Measurements from ENCODE around the gene CRTC3. TPM values are rescaled to one million over a fixed set of nuclear protein-coding genes. Genes with fewer than 3 reads are reported as not detected.
"Not testable (repeated sequence)": the region's sequence is repeated elsewhere in the genome, so short reads cannot be mapped to it uniquely, and the experiment has no call there.

CRTC3 gene
- total and polyA plus RNA-seq, 4 donors, result 5.1 to 16.8 (median 7.6) TPM

DNA sequence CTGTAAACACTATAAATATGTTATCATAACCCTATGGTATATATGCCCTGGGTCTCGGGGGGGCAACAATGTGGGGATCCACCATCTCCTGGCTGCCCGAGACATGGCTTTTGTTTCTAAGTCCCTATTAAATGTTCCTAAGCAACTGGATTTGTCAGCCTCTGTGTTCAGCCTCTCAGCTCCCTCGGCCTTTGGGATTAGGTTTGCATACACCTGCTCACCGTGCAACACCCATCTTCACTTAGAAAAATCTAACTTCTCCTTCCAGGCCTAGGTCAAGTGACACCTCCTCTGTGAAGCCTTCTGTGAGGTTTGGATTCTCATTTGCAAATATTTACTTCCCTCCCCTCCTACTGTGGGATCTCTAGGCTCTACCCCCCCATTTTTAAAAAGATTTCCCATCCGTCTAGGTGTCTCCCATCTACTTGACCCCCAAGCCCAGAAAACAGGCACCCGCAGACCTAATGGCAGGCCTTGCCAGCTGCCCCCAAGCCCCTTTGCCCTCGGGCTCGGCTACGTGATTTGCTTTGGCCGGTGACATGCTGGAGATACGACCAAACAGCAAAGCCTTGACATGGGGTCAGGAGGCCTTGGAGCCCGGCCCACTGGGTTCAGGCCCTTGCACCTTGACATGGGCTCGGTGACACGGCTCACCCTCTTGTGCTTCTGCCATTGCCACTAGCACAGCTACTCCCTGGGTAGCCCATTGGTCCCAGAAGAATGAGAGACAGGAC lies 121.4 kb downstream of the CRTC3 start:
- H3K27ac ChIP-seq (ENCODE audit: low read depth in 1 of 2, low read length in 2 of 2), result no peak overlapping the region

DNA sequence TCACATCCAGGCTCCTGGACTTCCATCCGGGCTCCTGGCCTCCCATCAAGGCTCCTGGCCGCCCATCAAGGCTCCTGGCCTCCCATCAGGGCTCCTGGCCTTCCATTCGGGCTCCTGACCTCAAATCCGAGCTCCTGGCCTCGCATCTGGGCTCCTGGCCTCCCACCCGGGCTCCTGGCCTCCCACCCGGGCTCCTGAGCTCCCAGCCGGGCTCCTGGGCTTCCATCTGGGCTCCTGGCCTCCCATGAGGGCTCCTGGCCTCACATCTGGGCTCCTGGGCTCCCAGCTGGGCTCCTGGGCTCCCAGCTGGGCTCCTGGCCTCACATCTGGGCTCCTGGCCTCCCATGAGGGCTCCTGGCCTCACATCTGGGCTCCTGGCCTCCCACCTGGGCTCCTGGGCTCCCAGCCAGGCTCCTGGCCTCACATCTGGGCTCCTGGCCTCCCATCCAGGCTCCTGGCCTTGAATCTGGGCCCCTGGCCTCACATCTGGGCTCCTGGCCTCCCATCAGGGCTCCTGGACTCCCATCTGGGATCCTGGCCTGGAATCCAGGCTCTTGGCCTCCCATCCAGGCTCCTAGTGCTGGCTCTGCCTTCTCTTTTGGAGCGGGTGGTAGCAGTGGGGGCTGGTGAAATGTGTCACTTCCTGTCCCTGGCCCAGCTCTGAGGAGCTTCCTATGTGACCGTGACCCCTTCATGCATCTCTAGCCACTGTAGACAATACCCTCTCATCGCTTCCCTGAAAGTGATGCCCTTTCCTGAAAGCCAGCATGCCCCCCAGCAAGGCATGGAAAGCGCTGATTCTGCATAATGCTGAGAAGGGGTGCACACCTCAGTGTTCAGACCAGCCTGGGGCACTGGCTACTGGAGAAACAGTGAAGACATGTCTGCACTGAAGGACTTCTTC lies 124.8 kb downstream of the CRTC3 start:
- Histone ChIP-seq H3K9me3 (ENCODE audit: control insufficient read depth in 4 of 4, low read length in 3 of 4) (no peaks in the 10 kb centered on the region), H3K27ac (ENCODE audit: low read depth in 1 of 2, low read length in 2 of 2) (peak overlapping the region in 1 of 2 donors; percentile 36), H3K27me3 (ENCODE audit: control insufficient read depth in 4 of 4, insufficient read depth in 4 of 4, low read length in 3 of 4) (no peaks in the 10 kb centered on the region), H3K9ac (ENCODE audit: low read depth in 1 of 2, low read length in 2 of 2) (no peak overlapping the region), H3K36me3 (ENCODE audit: control insufficient read depth in 4 of 4, insufficient read depth in 3 of 4, low read depth in 1 of 4, low read length in 3 of 4) (no peaks in the 10 kb centered on the region), H3K4me1 (ENCODE audit: control insufficient read depth in 4 of 4, insufficient read depth in 4 of 4, low read length in 3 of 4) (peaks cover 0 to 7% (median 1%) of the 10 kb centered on the region in 4 donors), H3K4me3 (ENCODE audit: low read depth in 1 of 3, low read length in 3 of 3) (no peak overlapping the region)
- no peak for TF ChIP-seq NR2F2 (IDR thresholded peaks at IDR 0.05)
- TF ChIP-seq RAD21 (IDR thresholded peaks at IDR 0.05), result no peak
- peak in 1 of 2 donors; percentile 16 for TF ChIP-seq GABPA (IDR thresholded peaks at IDR 0.05 in 1 of 2, conservative IDR thresholded peaks at IDR 0.05 in 1 of 2)
- no peak for DNase-seq (ENCODE audit: low spot score)
- 89% methylated on average over 12 of the region's 12 CpGs for WGBS

More for the DNA sequence above, 121.4 kb downstream of the CRTC3 start:
- H3K4me1 ChIP-seq (ENCODE audit: control insufficient read depth in 4 of 4, insufficient read depth in 4 of 4, low read length in 3 of 4), result peaks cover 0 to 10% (median 3%) of the 10 kb centered on the region in 4 donors
- H3K4me3 ChIP-seq (ENCODE audit: low read depth in 1 of 3, low read length in 3 of 3), result no peak overlapping the region
- no peak for DNase-seq (ENCODE audit: low spot score)
- WGBS, result 62% methylated on average over 14 of the region's 14 CpGs
- H3K36me3 ChIP-seq (ENCODE audit: control insufficient read depth in 4 of 4, insufficient read depth in 3 of 4, low read depth in 1 of 4, low read length in 3 of 4), result no peaks in the 10 kb centered on the region
- TF ChIP-seq HNF4A (conservative IDR thresholded peaks at IDR 0.05) (peak in 1 of 2 donors; percentile 16), RXRA (IDR thresholded peaks at IDR 0.05) (peak in 1 of 2 donors; percentile 13), YY1 (IDR thresholded peaks at IDR 0.05) (no peak)
- TF ChIP-seq, protein P1, sequence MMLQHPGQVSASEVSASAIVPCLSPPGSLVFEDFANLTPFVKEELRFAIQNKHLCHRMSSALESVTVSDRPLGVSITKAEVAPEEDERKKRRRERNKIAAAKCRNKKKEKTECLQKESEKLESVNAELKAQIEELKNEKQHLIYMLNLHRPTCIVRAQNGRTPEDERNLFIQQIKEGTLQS (IDR thresholded peaks at IDR 0.05), result no peak
- no peaks in the 10 kb centered on the region for H3K27me3 ChIP-seq (ENCODE audit: control insufficient read depth in 4 of 4, insufficient read depth in 4 of 4, low read length in 3 of 4)
- no peaks in the 10 kb centered on the region for H3K9me3 ChIP-seq (ENCODE audit: control insufficient read depth in 4 of 4, low read length in 3 of 4)
- no peak overlapping the region for H3K9ac ChIP-seq (ENCODE audit: low read depth in 1 of 2, low read length in 2 of 2)

DNA sequence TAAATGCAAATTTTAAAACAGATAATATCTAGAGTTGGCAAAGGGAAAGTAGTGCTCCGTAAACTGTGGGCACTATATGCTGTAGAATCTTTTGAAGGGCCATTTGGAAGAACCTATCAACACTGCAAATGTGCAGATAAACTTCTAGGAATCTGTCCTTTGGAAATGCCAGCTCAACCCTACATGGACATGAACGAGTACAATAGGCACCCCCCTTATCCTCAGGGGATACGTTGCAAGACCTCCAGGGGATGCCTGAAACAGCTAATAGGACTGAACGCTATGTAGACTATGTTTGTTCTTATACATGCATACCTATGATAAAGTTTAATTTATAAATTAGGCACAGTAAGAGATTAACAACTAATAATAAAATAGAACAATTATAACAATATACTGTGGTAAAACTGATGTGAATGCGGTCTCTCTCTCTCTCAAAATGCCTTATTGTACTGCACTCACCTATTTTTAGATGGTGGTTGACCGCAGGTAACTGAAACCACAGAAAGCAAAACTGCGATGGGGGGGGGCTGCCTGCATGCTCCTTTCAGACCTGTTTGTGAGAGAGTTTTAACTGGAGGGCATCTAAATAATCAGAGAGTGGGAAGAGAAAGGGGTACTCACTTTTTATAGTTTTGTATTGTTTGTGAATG lies 127.9 kb downstream of the CRTC3 start:
- DNase-seq (ENCODE audit: low spot score); H3K4me1 ChIP-seq (ENCODE audit: control insufficient read depth in 4 of 4, insufficient read depth in 4 of 4, low read length in 3 of 4); H3K9me3 ChIP-seq (ENCODE audit: control insufficient read depth in 4 of 4, low read length in 3 of 4); H3K36me3 ChIP-seq (ENCODE audit: control insufficient read depth in 4 of 4, insufficient read depth in 3 of 4, low read depth in 1 of 4, low read length in 3 of 4); H3K27ac ChIP-seq (ENCODE audit: low read depth in 1 of 2, low read length in 2 of 2); H3K9ac ChIP-seq (ENCODE audit: low read depth in 1 of 2, low read length in 2 of 2); H3K27me3 ChIP-seq (ENCODE audit: control insufficient read depth in 4 of 4, insufficient read depth in 4 of 4, low read length in 3 of 4); H3K4me3 ChIP-seq (ENCODE audit: low read depth in 1 of 3, low read length in 3 of 3): not testable (repeated sequence)
- WGBS, result 67% methylated on average over 7 of the region's 7 CpGs

DNA sequence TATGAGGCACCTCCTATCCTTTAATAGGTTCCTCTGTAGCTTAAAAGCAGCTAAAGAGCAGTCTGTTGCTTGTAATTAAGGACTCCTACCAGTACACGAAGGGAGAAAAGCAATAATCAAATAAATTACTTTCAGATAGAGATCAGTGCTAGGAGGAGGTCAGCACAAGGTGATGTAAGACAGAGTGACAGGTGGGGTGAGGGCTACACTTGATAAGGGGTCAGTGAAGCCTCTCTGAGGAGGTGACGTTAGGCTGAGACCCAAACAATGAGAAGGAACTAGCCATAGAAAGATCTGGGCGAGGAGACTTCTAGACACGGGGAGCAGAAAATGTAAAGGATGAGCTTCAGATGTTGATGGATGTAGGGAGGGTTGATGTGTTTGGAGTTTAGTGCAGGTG lies 129.8 kb downstream of the CRTC3 start:
- no peak for DNase-seq (ENCODE audit: low spot score)
- no peak overlapping the region for H3K27ac ChIP-seq (ENCODE audit: low read depth in 1 of 2, low read length in 2 of 2)
- H3K4me1 ChIP-seq (ENCODE audit: control insufficient read depth in 4 of 4, insufficient read depth in 4 of 4, low read length in 3 of 4), result no peaks in the 10 kb centered on the region
- 74% methylated on average over 4 of the region's 4 CpGs for WGBS
- no peaks in the 10 kb centered on the region for H3K27me3 ChIP-seq (ENCODE audit: control insufficient read depth in 4 of 4, insufficient read depth in 4 of 4, low read length in 3 of 4)
- H3K4me3 ChIP-seq (ENCODE audit: low read depth in 1 of 3, low read length in 3 of 3), result no peak overlapping the region
- no peak overlapping the region for H3K9ac ChIP-seq (ENCODE audit: low read depth in 1 of 2, low read length in 2 of 2)
- H3K9me3 ChIP-seq (ENCODE audit: control insufficient read depth in 4 of 4, low read length in 3 of 4), result no peaks in the 10 kb centered on the region
- no peaks in the 10 kb centered on the region for H3K36me3 ChIP-seq (ENCODE audit: control insufficient read depth in 4 of 4, insufficient read depth in 3 of 4, low read depth in 1 of 4, low read length in 3 of 4)
- no peak for TF ChIP-seq RXRA (IDR thresholded peaks at IDR 0.05)
- TF ChIP-seq FOXA2 (IDR thresholded peaks at IDR 0.05), result no peak
- TF ChIP-seq HNF4A (conservative IDR thresholded peaks at IDR 0.05), result no peak
- TF ChIP-seq, protein P2, sequence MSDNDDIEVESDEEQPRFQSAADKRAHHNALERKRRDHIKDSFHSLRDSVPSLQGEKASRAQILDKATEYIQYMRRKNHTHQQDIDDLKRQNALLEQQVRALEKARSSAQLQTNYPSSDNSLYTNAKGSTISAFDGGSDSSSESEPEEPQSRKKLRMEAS (IDR thresholded peaks at IDR 0.05), result no peak
- TF ChIP-seq GABPA (IDR thresholded peaks at IDR 0.05 in 1 of 2, conservative IDR thresholded peaks at IDR 0.05 in 1 of 2), result no peak
- TF ChIP-seq, protein P3, sequence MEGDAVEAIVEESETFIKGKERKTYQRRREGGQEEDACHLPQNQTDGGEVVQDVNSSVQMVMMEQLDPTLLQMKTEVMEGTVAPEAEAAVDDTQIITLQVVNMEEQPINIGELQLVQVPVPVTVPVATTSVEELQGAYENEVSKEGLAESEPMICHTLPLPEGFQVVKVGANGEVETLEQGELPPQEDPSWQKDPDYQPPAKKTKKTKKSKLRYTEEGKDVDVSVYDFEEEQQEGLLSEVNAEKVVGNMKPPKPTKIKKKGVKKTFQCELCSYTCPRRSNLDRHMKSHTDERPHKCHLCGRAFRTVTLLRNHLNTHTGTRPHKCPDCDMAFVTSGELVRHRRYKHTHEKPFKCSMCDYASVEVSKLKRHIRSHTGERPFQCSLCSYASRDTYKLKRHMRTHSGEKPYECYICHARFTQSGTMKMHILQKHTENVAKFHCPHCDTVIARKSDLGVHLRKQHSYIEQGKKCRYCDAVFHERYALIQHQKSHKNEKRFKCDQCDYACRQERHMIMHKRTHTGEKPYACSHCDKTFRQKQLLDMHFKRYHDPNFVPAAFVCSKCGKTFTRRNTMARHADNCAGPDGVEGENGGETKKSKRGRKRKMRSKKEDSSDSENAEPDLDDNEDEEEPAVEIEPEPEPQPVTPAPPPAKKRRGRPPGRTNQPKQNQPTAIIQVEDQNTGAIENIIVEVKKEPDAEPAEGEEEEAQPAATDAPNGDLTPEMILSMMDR (IDR thresholded peaks at IDR 0.05; ENCODE audit: low read depth, low read length, missing input control), result no peak
- TF ChIP-seq RAD21 (IDR thresholded peaks at IDR 0.05), result no peak
- no peak for TF ChIP-seq JUND (IDR thresholded peaks at IDR 0.05)
- TF ChIP-seq, protein P1 (IDR thresholded peaks at IDR 0.05), result no peak
- TF ChIP-seq NR2F2 (IDR thresholded peaks at IDR 0.05), result no peak
- TF ChIP-seq TAF1 (conservative IDR thresholded peaks at IDR 0.05), result no peak
- TF ChIP-seq EGR1 (IDR thresholded peaks at IDR 0.05; ENCODE audit: low read depth in 2 of 2), result no peak
- TF ChIP-seq FOXA1 (IDR thresholded peaks at IDR 0.05), result no peak
- no peak for TF ChIP-seq HNF4G (IDR thresholded peaks at IDR 0.05)
- TF ChIP-seq, protein P4, sequence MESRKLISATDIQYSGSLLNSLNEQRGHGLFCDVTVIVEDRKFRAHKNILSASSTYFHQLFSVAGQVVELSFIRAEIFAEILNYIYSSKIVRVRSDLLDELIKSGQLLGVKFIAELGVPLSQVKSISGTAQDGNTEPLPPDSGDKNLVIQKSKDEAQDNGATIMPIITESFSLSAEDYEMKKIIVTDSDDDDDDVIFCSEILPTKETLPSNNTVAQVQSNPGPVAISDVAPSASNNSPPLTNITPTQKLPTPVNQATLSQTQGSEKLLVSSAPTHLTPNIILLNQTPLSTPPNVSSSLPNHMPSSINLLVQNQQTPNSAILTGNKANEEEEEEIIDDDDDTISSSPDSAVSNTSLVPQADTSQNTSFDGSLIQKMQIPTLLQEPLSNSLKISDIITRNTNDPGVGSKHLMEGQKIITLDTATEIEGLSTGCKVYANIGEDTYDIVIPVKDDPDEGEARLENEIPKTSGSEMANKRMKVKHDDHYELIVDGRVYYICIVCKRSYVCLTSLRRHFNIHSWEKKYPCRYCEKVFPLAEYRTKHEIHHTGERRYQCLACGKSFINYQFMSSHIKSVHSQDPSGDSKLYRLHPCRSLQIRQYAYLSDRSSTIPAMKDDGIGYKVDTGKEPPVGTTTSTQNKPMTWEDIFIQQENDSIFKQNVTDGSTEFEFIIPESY (IDR thresholded peaks at IDR 0.05), result no peak
